ENCODE data around the gene FAM53A.

The FAM53A gene

DNA sequence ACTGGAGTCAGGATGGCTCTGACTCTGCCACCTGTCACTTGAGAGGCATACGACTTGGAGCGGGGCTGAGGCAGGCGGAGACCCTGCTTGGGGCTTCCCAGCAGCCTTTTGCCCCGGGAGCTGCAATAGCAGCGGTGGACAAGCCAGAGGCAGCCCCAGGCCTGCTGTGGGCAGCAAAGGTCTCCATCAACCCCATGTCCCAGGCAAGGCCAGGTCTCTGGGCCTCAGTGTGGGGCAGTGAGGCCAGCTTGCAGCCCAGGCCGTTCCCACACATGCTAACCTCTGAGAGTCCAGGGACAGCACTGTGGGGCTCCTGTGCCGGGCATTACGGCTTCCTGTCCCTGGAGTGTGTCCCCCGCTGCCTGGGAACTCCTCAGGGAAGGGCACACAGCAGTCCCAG is 53.0 kb downstream of the FAM53A start:
- no peaks in the 10 kb centered on the region for H3K36me3 ChIP-seq (ENCODE audit: control insufficient read depth in 2 of 2, insufficient read depth in 1 of 2, low read length in 2 of 2)
- TF ChIP-seq OSR2 (tag by site-specific recombination; IDR thresholded peaks at IDR 0.05) (no peak), SCRT2 (tag by site-specific recombination; IDR thresholded peaks at IDR 0.05) (no peak), ZNF184 (tag by site-specific recombination; IDR thresholded peaks at IDR 0.05) (no peak), ZNF274 (IDR thresholded peaks at IDR 0.05; ENCODE audit: low read length) (no peak), ZNF274 (tag by site-specific recombination; IDR thresholded peaks at IDR 0.05; ENCODE audit: borderline replicate concordance) (no peak)
- TF ChIP-seq, protein P1, sequence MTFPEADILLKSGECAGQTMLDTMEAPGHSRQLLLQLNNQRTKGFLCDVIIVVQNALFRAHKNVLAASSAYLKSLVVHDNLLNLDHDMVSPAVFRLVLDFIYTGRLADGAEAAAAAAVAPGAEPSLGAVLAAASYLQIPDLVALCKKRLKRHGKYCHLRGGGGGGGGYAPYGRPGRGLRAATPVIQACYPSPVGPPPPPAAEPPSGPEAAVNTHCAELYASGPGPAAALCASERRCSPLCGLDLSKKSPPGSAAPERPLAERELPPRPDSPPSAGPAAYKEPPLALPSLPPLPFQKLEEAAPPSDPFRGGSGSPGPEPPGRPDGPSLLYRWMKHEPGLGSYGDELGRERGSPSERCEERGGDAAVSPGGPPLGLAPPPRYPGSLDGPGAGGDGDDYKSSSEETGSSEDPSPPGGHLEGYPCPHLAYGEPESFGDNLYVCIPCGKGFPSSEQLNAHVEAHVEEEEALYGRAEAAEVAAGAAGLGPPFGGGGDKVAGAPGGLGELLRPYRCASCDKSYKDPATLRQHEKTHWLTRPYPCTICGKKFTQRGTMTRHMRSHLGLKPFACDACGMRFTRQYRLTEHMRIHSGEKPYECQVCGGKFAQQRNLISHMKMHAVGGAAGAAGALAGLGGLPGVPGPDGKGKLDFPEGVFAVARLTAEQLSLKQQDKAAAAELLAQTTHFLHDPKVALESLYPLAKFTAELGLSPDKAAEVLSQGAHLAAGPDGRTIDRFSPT (tag by site-specific recombination; IDR thresholded peaks at IDR 0.05), result no peak
- TF ChIP-seq, protein P2, sequence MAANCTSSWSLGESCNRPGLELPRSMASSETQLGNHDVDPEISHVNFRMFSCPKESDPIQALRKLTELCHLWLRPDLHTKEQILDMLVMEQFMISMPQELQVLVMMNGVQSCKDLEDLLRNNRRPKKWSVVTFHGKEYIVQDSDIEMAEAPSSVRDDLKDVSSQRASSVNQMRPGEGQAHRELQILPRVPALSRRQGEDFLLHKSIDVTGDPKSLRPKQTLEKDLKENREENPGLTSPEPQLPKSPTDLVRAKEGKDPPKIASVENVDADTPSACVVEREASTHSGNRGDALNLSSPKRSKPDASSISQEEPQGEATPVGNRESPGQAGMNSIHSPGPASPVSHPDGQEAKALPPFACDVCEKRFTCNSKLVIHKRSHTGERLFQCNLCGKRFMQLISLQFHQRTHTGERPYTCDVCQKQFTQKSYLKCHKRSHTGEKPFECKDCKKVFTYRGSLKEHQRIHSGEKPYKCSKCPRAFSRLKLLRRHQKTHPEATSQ (tag by site-specific recombination; IDR thresholded peaks at IDR 0.05), result no peak
- TF ChIP-seq, protein P3, sequence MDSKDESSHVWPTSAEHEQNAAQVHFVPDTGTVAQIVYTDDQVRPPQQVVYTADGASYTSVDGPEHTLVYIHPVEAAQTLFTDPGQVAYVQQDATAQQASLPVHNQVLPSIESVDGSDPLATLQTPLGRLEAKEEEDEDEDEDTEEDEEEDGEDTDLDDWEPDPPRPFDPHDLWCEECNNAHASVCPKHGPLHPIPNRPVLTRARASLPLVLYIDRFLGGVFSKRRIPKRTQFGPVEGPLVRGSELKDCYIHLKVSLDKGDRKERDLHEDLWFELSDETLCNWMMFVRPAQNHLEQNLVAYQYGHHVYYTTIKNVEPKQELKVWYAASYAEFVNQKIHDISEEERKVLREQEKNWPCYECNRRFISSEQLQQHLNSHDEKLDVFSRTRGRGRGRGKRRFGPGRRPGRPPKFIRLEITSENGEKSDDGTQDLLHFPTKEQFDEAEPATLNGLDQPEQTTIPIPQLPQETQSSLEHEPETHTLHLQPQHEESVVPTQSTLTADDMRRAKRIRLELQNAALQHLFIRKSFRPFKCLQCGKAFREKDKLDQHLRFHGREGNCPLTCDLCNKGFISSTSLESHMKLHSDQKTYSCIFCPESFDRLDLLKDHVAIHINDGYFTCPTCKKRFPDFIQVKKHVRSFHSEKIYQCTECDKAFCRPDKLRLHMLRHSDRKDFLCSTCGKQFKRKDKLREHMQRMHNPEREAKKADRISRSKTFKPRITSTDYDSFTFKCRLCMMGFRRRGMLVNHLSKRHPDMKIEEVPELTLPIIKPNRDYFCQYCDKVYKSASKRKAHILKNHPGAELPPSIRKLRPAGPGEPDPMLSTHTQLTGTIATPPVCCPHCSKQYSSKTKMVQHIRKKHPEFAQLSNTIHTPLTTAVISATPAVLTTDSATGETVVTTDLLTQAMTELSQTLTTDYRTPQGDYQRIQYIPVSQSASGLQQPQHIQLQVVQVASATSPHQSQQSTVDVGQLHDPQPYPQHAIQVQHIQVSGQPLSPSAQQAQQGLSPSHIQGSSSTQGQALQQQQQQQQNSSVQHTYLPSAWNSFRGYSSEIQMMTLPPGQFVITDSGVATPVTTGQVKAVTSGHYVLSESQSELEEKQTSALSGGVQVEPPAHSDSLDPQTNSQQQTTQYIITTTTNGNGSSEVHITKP (tag by site-specific recombination; IDR thresholded peaks at IDR 0.05), result no peak
- TF ChIP-seq, protein P4, sequence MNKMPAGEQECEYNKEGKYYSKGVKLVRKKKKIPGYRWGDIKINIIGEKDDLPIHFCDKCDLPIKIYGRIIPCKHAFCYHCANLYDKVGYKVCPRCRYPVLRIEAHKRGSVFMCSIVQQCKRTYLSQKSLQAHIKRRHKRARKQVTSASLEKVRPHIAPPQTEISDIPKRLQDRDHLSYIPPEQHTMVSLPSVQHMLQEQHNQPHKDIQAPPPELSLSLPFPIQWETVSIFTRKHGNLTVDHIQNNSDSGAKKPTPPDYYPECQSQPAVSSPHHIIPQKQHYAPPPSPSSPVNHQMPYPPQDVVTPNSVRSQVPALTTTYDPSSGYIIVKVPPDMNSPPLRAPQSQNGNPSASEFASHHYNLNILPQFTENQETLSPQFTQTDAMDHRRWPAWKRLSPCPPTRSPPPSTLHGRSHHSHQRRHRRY (tag by site-specific recombination; IDR thresholded peaks at IDR 0.05), result no peak
- POLR2A ChIA-PET, result no interaction called here
- H3K4me1 ChIP-seq (ENCODE audit: control insufficient read depth, insufficient read depth, low read length), result no peaks in the 10 kb centered on the region
- CTCF ChIA-PET, result no interaction called here
- H3K27ac ChIP-seq (ENCODE audit: extremely low read depth, low read depth, low read length), result no peak overlapping the region
- H3K4me3 ChIP-seq (ENCODE audit: low read depth, low read length), result no peak overlapping the region
- H3K9me3 ChIP-seq (ENCODE audit: control insufficient read depth, insufficient read depth, low read depth, low read length), result no peaks in the 10 kb centered on the region

DNA sequence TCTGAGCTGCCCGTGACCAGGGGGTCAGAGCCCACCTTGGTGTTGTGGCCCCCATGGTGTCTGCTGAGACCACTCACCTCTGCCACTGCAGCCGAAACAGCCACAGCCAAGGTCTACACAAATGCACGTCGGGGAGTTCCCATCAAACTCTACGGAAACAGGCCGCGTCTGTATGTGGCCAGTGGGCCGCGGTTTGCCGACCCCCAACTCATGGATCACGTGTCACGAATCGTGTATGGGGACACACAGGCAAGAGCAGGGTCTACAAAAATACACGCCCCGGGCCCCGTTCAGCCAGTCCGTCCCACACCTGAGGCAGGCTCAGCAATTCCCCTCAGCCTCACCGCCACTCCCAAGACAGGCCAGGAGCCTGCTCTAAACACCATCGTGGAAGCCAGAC is 53.8 kb downstream of the FAM53A start:
- ChIA-PET POLR2A (no interaction called here), CTCF (interaction anchor here (0.9 to 1.6 kb wide), 8 partner anchors 11 to 275 kb away, joined by 3 to 5 read pairs (median 3); no protein-coding TSS in a partner anchor)
- Histone ChIP-seq H3K4me1 (ENCODE audit: control insufficient read depth, insufficient read depth, low read length) (no peaks in the 10 kb centered on the region), H3K9me3 (ENCODE audit: control insufficient read depth, insufficient read depth, low read depth, low read length) (no peaks in the 10 kb centered on the region), H3K27ac (ENCODE audit: extremely low read depth, low read depth, low read length) (no peak overlapping the region), H3K36me3 (ENCODE audit: control insufficient read depth in 2 of 2, insufficient read depth in 1 of 2, low read length in 2 of 2) (no peaks in the 10 kb centered on the region), H3K4me3 (ENCODE audit: low read depth, low read length) (no peak overlapping the region)
- TF ChIP-seq ZSCAN16 (tag by site-specific recombination; IDR thresholded peaks at IDR 0.05) (no peak), ZNF112 (tag by site-specific recombination; IDR thresholded peaks at IDR 0.05) (no peak)

DNA sequence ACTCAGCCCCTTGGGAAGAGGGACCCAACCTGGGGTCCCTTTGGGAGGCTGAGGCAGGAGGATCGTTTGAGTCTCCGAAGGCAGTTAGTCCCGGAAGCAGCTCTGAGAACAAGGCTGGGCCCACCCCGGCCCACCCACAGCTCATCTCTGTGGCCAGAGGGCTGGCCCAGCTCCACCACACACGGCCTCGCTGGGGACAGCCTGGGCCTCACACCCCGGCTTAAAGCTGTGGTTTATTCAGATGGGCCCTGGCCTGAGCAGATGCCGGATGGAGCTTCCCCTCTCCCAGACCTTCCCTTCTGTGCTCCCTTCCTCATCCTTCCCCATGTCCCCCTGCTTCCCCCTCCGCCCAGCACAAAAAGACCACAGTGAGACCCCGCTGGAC is 54.4 kb downstream of the FAM53A start:
- no peak overlapping the region for H3K4me3 ChIP-seq (ENCODE audit: low read depth, low read length)
- H3K9me3 ChIP-seq (ENCODE audit: control insufficient read depth, insufficient read depth, low read depth, low read length), result no peaks in the 10 kb centered on the region
- H3K4me1 ChIP-seq (ENCODE audit: control insufficient read depth, insufficient read depth, low read length), result no peaks in the 10 kb centered on the region
- POLR2A ChIA-PET, result no interaction called here
- no peaks in the 10 kb centered on the region for H3K36me3 ChIP-seq (ENCODE audit: control insufficient read depth in 2 of 2, insufficient read depth in 1 of 2, low read length in 2 of 2)
- H3K27ac ChIP-seq (ENCODE audit: extremely low read depth, low read depth, low read length), result no peak overlapping the region
- CTCF ChIA-PET, result interaction anchor here (0.5 to 1.6 kb wide), 20 partner anchors 10 to 555 kb away, joined by 3 to 5 read pairs (median 3); no protein-coding TSS in a partner anchor
- no peak for TF ChIP-seq ZNF423 (tag by site-specific recombination; IDR thresholded peaks at IDR 0.05)
- TF ChIP-seq ZNF621 (tag by site-specific recombination; IDR thresholded peaks at IDR 0.05), result no peak
- no peak for TF ChIP-seq ZBTB8A (tag by site-specific recombination; IDR thresholded peaks at IDR 0.05)
- no peak for TF ChIP-seq ZBTB20 (tag by site-specific recombination; IDR thresholded peaks at IDR 0.05)
- TF ChIP-seq, protein P5, sequence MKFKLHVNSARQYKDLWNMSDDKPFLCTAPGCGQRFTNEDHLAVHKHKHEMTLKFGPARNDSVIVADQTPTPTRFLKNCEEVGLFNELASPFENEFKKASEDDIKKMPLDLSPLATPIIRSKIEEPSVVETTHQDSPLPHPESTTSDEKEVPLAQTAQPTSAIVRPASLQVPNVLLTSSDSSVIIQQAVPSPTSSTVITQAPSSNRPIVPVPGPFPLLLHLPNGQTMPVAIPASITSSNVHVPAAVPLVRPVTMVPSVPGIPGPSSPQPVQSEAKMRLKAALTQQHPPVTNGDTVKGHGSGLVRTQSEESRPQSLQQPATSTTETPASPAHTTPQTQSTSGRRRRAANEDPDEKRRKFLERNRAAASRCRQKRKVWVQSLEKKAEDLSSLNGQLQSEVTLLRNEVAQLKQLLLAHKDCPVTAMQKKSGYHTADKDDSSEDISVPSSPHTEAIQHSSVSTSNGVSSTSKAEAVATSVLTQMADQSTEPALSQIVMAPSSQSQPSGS (tag by site-specific recombination; IDR thresholded peaks at IDR 0.05; ENCODE audit: low read depth), result no peak
- TF ChIP-seq, protein P6, sequence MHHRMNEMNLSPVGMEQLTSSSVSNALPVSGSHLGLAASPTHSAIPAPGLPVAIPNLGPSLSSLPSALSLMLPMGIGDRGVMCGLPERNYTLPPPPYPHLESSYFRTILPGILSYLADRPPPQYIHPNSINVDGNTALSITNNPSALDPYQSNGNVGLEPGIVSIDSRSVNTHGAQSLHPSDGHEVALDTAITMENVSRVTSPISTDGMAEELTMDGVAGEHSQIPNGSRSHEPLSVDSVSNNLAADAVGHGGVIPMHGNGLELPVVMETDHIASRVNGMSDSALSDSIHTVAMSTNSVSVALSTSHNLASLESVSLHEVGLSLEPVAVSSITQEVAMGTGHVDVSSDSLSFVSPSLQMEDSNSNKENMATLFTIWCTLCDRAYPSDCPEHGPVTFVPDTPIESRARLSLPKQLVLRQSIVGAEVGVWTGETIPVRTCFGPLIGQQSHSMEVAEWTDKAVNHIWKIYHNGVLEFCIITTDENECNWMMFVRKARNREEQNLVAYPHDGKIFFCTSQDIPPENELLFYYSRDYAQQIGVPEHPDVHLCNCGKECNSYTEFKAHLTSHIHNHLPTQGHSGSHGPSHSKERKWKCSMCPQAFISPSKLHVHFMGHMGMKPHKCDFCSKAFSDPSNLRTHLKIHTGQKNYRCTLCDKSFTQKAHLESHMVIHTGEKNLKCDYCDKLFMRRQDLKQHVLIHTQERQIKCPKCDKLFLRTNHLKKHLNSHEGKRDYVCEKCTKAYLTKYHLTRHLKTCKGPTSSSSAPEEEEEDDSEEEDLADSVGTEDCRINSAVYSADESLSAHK (tag by site-specific recombination; IDR thresholded peaks at IDR 0.05), result no peak
- TF ChIP-seq HOXD13 (CRISPR knock-in tag; IDR thresholded peaks at IDR 0.05; ENCODE audit: borderline replicate concordance), result no peak
- TF ChIP-seq MEIS1 (CRISPR knock-in tag; IDR thresholded peaks at IDR 0.05; ENCODE audit: borderline replicate concordance), result no peak
- no peak for TF ChIP-seq ZNF138 (tag by site-specific recombination; IDR thresholded peaks at IDR 0.05; ENCODE audit: borderline replicate concordance)

All from HEK293 (cell line).